Measurements from ENCODE around the gene DVL1. TPM values are rescaled to one million over a fixed set of nuclear protein-coding genes. Genes with fewer than 3 reads are reported as not detected.

DVL1 gene
- total and polyA plus RNA-seq, 8 donors: 30.6 to 103 (median 50.3) TPM

DNA sequence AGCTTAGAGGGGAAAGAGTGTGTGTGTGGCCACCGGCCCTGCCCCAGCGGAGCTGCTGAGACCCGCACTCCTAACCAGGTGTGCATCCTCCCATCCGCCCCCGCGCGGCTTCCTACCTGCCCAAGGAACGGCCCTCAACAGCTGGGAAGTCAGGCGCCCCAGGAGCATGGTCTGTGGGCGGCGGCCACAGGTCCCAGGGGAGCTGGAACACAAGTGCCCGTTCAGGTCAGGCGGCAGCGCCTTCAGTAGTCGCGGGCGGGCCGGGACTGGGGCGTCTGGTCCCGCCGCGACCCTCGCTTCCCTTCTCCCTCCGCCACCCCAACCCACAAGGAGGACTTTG lies 25.3 kb upstream of the DVL1 start:
- intact Hi-C loops (cut with DNase I): no loop called here
- peaks cover 6 to 26% (median 13%) of the 10 kb centered on the region in 3 donors for H3K4me1 ChIP-seq
- H3K4me3 ChIP-seq: peak overlapping the region; percentile 95 to 100 (median 96)
- peak in 3 of 6 donors; percentile 32 to 84 (median 66) for DNase-seq
- WGBS, 2 donors: 0% methylated on average over 13 to 24 of the region's 24 CpGs
- no peaks in the 10 kb centered on the region for H3K9me3 ChIP-seq
- H3K27me3 ChIP-seq: no peaks in the 10 kb centered on the region
- H3K27ac ChIP-seq: peak overlapping the region; percentile 87 to 93 (median 92)
- TF ChIP-seq, protein P1, sequence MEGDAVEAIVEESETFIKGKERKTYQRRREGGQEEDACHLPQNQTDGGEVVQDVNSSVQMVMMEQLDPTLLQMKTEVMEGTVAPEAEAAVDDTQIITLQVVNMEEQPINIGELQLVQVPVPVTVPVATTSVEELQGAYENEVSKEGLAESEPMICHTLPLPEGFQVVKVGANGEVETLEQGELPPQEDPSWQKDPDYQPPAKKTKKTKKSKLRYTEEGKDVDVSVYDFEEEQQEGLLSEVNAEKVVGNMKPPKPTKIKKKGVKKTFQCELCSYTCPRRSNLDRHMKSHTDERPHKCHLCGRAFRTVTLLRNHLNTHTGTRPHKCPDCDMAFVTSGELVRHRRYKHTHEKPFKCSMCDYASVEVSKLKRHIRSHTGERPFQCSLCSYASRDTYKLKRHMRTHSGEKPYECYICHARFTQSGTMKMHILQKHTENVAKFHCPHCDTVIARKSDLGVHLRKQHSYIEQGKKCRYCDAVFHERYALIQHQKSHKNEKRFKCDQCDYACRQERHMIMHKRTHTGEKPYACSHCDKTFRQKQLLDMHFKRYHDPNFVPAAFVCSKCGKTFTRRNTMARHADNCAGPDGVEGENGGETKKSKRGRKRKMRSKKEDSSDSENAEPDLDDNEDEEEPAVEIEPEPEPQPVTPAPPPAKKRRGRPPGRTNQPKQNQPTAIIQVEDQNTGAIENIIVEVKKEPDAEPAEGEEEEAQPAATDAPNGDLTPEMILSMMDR (IDR thresholded peaks at IDR 0.05): no peak
- H3K36me3 ChIP-seq: no peaks in the 10 kb centered on the region
- peak in 1 of 4 donors; percentile 1 for ATAC-seq
- no peak for FAIRE-seq

DNA sequence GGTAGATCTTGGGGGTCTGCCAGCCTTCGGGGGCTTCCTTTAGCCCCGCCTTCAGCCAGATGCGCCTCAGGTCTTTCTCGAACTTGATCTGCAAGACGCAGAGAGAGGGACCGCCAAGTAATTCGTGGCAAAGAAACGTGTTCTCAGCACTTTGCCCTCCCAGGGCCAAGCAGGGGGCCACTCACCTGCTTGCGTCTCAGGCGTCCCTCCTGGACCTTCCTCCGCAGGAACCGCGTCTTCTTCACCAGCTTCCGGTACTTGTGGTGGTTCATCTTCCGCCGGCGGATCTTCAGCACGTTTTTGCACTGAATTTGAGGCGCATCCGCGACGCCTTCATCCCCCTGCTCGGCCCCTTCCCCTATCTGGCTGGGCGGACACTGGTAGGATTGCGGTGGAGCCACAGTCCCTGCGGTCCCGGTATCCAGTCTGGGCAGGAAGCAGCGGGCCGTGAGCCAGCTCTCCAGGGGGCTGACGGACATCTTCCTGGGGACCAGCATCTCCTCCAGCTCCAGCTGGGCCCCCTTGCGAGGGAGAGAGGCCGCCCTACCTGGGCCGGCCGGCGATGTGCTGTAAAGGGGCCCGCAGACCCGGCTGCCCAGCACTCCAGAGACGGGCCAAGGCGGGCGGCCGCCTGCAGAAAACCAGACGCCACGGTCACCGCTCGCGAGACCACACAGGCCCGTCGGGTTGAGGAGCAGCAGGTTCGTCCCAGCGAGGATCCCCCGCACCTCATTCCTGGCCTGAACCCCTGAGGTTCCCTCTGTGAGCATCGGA lies 24.8 kb upstream of the DVL1 start:
- Histone ChIP-seq H3K27ac (peak overlapping the region in 2 of 4 donors; percentile 87 to 93), H3K9me3 (no peaks in the 10 kb centered on the region), H3K4me3 (peak overlapping the region; percentile 95 to 100 (median 96)), H3K4me1 (peaks cover 6 to 26% (median 13%) of the 10 kb centered on the region in 3 donors), H3K27me3 (no peaks in the 10 kb centered on the region), H3K36me3 (no peaks in the 10 kb centered on the region)
- DNase-seq (peak in 3 of 6 donors; percentile 60 to 83 (median 64)), FAIRE-seq (no peak), ATAC-seq (no peak)
- TF ChIP-seq, protein P1 (IDR thresholded peaks at IDR 0.05): no peak
- intact Hi-C loops (cut with DNase I): no loop called here
- WGBS, 2 donors: 36 to 37% methylated on average over 50 to 52 of the region's 52 CpGs

DNA sequence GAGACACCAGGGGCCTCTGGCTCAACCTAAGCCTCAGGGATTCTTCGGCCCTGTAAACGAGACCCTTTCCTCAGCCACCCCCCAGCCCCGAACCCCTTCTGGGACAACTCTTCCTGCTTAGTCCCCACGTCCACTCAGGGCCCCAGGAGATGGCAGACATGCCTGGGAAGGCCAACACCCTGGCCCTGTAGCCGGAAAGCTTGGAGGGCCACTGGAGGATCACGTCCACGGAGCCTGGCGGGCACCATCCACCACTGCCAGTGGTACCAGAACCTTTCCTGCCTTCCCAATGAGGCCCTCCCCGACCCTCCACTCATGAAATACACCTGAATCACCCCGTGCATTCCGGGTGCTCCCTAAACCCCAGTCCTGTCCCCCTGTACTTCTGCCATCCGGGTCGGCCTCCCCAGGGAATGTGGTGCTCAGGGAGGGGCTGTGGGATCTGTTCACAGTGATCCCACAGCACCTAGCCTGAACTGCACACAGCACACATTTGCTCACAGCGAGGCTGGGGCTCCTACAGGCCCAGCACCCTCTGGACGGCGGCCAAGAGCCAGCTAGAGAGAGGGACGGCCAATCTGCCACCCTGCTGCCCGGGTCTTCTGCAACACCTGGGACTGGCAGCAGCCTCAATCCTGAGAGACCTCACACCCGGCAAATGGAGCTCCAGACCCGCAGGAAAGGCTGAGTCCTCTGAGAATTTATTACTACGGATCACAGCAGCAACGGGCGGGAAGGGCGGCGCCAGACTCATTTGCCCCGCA lies 24.0 kb upstream of the DVL1 start:
- no peak for ATAC-seq
- FAIRE-seq: no peak
- no peak overlapping the region for H3K27ac ChIP-seq
- WGBS, 2 donors: 73 to 77% methylated on average over 26 of the region's 26 CpGs
- intact Hi-C loops (cut with DNase I): no loop called here
- no peaks in the 10 kb centered on the region for H3K9me3 ChIP-seq
- peak overlapping the region in 2 of 4 donors; percentile 95 to 98 for H3K4me3 ChIP-seq
- TF ChIP-seq, protein P1 (IDR thresholded peaks at IDR 0.05): no peak
- no peaks in the 10 kb centered on the region for H3K27me3 ChIP-seq
- H3K4me1 ChIP-seq: peaks cover 6 to 26% (median 13%) of the 10 kb centered on the region in 3 donors
- H3K36me3 ChIP-seq: no peaks in the 10 kb centered on the region
- peak in 2 of 6 donors; percentile 61 to 75 for DNase-seq

DNA sequence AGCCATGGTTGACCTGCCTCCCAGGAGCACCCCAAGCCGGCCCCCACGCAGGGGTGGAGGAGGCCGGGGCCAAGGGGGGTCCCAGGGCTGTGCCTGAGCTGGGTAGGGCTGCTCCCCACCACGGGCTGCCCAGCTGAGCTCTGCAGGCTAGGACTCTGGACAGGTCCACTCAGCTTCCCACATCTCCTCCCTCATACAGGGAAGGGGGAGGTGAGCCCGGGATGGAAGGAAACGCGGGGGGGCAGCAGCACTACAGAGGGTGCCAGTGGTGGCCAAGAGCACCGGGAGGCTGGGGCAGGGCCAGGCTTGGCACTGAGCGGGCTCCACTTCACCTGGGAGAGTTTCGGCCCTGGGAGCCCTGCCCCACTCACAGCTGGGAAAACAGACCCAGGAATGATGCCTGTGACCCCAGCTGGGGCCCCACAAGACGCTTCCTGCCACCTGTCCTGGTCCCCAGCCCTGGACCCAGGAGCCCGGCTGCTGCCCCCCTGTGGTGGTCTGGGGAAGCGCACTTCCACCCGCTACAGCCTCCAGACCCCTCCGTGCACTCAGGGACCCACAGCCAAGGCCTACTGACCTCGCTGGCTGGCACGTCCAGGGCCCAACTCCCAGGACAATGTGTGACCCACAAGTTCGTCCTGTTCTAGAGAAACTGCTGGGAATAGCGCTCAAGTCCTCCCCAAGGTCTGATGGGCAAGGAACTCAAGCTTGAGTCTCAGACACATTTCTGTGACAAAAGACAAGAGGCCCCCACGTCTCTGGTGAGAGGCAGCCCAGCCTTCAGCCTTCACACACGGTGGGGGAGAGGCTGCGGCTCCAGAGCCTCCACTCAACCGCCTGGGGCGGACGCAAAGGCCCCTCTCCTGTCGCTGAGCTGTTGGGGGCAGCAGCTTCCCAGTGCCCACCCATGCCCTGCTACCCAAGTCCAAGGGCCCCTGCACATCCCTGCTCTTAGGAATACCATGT lies 22.8 kb upstream of the DVL1 start:
- WGBS, 2 donors: 23 to 25% methylated on average over 25 to 26 of the region's 26 CpGs
- Histone ChIP-seq H3K4me1 (peaks cover 6 to 26% (median 13%) of the 10 kb centered on the region in 3 donors), H3K27ac (peak overlapping the region in 1 of 4 donors; percentile 33), H3K9me3 (no peaks in the 10 kb centered on the region), H3K36me3 (no peaks in the 10 kb centered on the region), H3K4me3 (no peak overlapping the region), H3K27me3 (no peaks in the 10 kb centered on the region)
- FAIRE-seq: no peak
- intact Hi-C loops (cut with DNase I): no loop called here
- TF ChIP-seq, protein P1 (IDR thresholded peaks at IDR 0.05): peak; percentile 94 to 98 (median 96)
- DNase-seq: peak; percentile 68 to 93 (median 83)
- peak; percentile 39 to 61 (median 54) for ATAC-seq
